Measurements from ENCODE around the gene DRG2.

The DRG2 gene

DNA sequence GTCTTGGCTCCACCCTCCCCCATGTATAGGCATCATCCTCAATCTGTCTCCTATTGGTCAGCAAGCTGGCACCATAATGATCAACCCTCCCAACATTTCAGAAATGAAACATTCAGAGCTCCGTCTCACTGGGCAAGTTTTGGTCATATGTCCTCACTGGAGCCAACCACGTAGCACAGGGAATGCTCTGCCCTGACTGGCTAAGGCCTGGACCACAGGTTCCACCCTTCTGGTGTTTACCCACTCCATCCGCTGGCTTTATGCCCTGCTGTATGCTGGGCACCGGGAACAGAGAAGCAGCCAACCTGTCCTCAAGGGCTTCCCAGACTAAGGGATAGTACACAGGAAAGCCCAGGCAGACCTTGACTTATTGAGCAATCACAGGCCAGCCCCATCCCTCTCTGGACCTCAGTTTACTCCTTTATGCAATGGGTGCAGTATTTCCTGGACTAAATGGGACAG, 41.3 kb downstream of the DRG2 start:
- POLR2A ChIA-PET, result interaction anchor here (1.6 kb wide), 1 partner anchor 54 kb away, joined by 4 read pairs; the partner anchor contains the start of gene ALKBH5
- TF ChIP-seq CTBP1 (IDR thresholded peaks at IDR 0.05; ENCODE audit: borderline replicate concordance) (no peak), NFRKB (IDR thresholded peaks at IDR 0.05) (no peak), SP1 (IDR thresholded peaks at IDR 0.05) (no peak), ZNF384 (IDR thresholded peaks at IDR 0.05) (no peak), FOXM1 (IDR thresholded peaks at IDR 0.05; ENCODE audit: borderline replicate concordance) (no peak), L3MBTL2 (conservative IDR thresholded peaks at IDR 0.05) (no peak), HDGF (IDR thresholded peaks at IDR 0.05; ENCODE audit: borderline replicate concordance) (no peak), SUZ12 (IDR thresholded peaks at IDR 0.05) (no peak)
- TF ChIP-seq, protein P1, sequence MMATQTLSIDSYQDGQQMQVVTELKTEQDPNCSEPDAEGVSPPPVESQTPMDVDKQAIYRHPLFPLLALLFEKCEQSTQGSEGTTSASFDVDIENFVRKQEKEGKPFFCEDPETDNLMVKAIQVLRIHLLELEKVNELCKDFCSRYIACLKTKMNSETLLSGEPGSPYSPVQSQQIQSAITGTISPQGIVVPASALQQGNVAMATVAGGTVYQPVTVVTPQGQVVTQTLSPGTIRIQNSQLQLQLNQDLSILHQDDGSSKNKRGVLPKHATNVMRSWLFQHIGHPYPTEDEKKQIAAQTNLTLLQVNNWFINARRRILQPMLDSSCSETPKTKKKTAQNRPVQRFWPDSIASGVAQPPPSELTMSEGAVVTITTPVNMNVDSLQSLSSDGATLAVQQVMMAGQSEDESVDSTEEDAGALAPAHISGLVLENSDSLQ (IDR thresholded peaks at IDR 0.05), result no peak
- no peak for DNase-seq (ENCODE audit: extremely low spot score)
- CTCF ChIA-PET, result interaction anchor here (0.9 to 1.0 kb wide), 2 partner anchors 10 to 15 kb away, joined by 3 to 9 read pairs; no protein-coding TSS in a partner anchor

DNA sequence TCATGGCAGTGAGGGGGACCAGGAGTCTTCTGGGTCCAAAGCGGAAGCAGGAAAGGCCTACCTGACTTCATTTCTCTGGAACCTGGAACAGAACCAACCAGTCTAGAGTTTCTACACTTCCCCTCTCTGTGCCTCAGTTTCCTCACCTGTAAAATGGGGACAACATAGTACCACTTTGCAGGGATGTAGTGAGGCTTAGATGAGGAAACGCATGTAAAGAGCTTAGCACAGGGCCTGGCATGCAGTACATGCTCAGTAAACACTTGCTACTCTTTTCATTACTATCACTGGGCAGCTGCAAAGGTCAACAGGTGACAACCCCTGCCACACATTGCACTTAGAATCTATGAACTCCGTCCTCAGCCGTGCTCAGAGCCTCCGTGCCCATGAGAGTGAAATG, 45.0 kb downstream of the DRG2 start:
- POLR2A ChIA-PET, result interaction anchor here (0.9 kb wide), 1 partner anchor 44 kb away, joined by 3 read pairs; no protein-coding TSS in a partner anchor
- CTCF ChIA-PET, result no interaction called here
- TF ChIP-seq BHLHE40 (IDR thresholded peaks at IDR 0.05; ENCODE audit: borderline replicate concordance) (no peak), SP1 (IDR thresholded peaks at IDR 0.05) (no peak), LEF1 (IDR thresholded peaks at IDR 0.05; ENCODE audit: borderline replicate concordance) (no peak), FOXK2 (IDR thresholded peaks at IDR 0.05) (no peak), ARNT (IDR thresholded peaks at IDR 0.05) (no peak), ELF4 (IDR thresholded peaks at IDR 0.05) (no peak), HDGF (IDR thresholded peaks at IDR 0.05; ENCODE audit: borderline replicate concordance) (no peak), SUZ12 (IDR thresholded peaks at IDR 0.05) (no peak), L3MBTL2 (conservative IDR thresholded peaks at IDR 0.05) (no peak), CTBP1 (IDR thresholded peaks at IDR 0.05; ENCODE audit: borderline replicate concordance) (no peak), FOXA1 (IDR thresholded peaks at IDR 0.05) (no peak), FOXM1 (IDR thresholded peaks at IDR 0.05; ENCODE audit: borderline replicate concordance) (no peak), NFRKB (IDR thresholded peaks at IDR 0.05) (no peak)
- TF ChIP-seq, protein P1 (IDR thresholded peaks at IDR 0.05), result no peak
- DNase-seq (ENCODE audit: extremely low spot score), result no peak

DNA sequence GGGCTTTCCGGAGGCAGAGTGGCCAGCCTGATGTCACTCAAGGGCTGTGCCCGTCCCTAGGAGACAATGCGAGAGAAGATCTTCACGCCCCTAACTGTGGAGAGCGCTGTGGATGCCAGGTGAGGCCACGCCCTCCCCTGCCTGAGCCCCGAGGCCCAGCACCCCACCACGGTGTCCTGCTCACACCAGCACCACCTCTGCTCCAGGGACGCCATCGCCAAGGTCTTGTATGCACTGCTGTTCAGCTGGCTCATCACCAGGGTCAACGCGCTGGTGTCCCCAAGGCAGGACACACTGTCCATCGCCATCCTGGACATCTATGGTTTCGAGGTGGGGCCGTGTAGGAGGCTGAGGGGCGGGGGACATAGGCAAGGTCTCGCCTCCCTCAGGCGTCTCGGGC, 48.6 kb downstream of the DRG2 start:
- POLR2A ChIA-PET, result no interaction called here
- DNase-seq (ENCODE audit: extremely low spot score), result no peak
- CTCF ChIA-PET, result no interaction called here
- TF ChIP-seq NFRKB (IDR thresholded peaks at IDR 0.05) (no peak), FOXK2 (IDR thresholded peaks at IDR 0.05) (no peak), L3MBTL2 (conservative IDR thresholded peaks at IDR 0.05) (no peak), FOXM1 (IDR thresholded peaks at IDR 0.05; ENCODE audit: borderline replicate concordance) (no peak), ZNF384 (IDR thresholded peaks at IDR 0.05) (no peak), TARDBP (IDR thresholded peaks at IDR 0.05) (no peak), FOXA1 (IDR thresholded peaks at IDR 0.05) (no peak), LEF1 (IDR thresholded peaks at IDR 0.05; ENCODE audit: borderline replicate concordance) (no peak), CTBP1 (IDR thresholded peaks at IDR 0.05; ENCODE audit: borderline replicate concordance) (no peak), ARNT (IDR thresholded peaks at IDR 0.05) (no peak), ELF4 (IDR thresholded peaks at IDR 0.05) (no peak), HDGF (IDR thresholded peaks at IDR 0.05; ENCODE audit: borderline replicate concordance) (no peak), SUZ12 (IDR thresholded peaks at IDR 0.05) (no peak), BHLHE40 (IDR thresholded peaks at IDR 0.05; ENCODE audit: borderline replicate concordance) (no peak), SP1 (IDR thresholded peaks at IDR 0.05) (no peak)
- TF ChIP-seq, protein P1 (IDR thresholded peaks at IDR 0.05), result no peak

DNA sequence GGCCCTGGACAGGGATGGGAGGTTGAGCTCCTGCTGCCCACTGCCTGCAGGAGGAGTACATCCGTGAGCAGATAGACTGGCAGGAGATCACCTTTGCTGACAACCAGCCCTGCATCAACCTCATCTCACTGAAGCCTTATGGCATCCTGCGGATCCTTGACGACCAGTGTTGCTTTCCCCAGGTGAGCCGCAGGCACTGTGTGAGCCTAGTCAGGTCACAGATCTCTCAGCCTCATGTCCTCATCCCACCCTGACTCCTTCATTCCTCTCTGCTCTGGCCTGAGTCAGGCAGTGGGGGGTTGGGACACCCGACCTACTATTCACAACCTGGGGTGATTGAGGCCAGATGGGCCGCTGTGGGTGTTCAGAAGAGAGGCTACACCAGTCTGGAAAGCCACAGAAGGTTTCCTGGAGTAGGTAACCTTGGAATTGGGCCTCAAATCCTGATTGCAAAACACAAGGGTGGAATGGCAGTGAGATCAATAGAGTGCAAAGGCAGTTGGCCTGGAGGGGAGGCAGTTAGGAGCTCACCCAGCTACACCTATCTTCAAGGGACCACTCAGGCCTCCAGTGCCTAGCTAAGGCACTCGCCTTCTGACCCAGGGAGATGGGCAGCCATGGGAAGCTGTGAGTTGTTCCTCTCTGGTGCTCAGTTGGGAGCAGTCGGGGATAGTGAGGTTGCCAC, 50.5 kb downstream of the DRG2 start:
- no peak for DNase-seq (ENCODE audit: extremely low spot score)
- CTCF ChIA-PET, result interaction anchor here (0.9 kb wide), 1 partner anchor 10 kb away, joined by 3 read pairs; no protein-coding TSS in a partner anchor
- TF ChIP-seq ZNF384 (IDR thresholded peaks at IDR 0.05), result no peak
- no peak for TF ChIP-seq LEF1 (IDR thresholded peaks at IDR 0.05; ENCODE audit: borderline replicate concordance)
- TF ChIP-seq SP1 (IDR thresholded peaks at IDR 0.05), result no peak
- TF ChIP-seq CTBP1 (IDR thresholded peaks at IDR 0.05; ENCODE audit: borderline replicate concordance), result no peak
- no peak for TF ChIP-seq ELF4 (IDR thresholded peaks at IDR 0.05)
- TF ChIP-seq NFRKB (IDR thresholded peaks at IDR 0.05), result no peak
- TF ChIP-seq L3MBTL2 (conservative IDR thresholded peaks at IDR 0.05), result no peak
- no peak for TF ChIP-seq BHLHE40 (IDR thresholded peaks at IDR 0.05; ENCODE audit: borderline replicate concordance)
- TF ChIP-seq ARNT (IDR thresholded peaks at IDR 0.05), result no peak
- no peak for TF ChIP-seq SUZ12 (IDR thresholded peaks at IDR 0.05)
- no peak for TF ChIP-seq FOXA1 (IDR thresholded peaks at IDR 0.05)
- TF ChIP-seq, protein P1 (IDR thresholded peaks at IDR 0.05), result no peak
- TF ChIP-seq TARDBP (IDR thresholded peaks at IDR 0.05), result no peak
- TF ChIP-seq FOXM1 (IDR thresholded peaks at IDR 0.05; ENCODE audit: borderline replicate concordance), result no peak
- POLR2A ChIA-PET, result interaction anchor here (1.5 to 3.0 kb wide), 2 partner anchors 12 to 45 kb away, joined by 8 to 14 read pairs; partner anchors contain the start of gene ALKBH5

DNA sequence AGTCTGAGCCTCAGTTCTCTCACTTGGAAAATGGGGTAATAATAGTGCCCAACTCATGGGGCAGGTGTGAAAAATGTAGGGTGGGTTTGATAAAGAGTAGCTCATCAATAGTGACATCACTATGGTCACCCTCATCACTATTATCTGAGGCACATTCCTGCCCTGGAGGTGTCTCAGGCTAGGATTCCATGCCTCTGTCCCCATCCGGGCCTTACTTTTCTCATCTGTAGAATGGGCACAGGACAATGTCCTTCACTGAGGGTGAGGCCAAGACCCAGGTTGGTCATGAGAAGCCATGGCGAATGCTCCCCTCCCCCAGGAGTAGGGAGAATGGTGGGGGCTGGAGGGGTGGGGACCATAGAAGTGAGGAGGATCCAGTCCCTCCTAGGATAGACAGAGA, 51.3 kb downstream of the DRG2 start:
- DNase-seq (ENCODE audit: extremely low spot score), result no peak
- CTCF ChIA-PET, result interaction anchor here (0.9 kb wide), 1 partner anchor 11 kb away, joined by 3 read pairs; no protein-coding TSS in a partner anchor
- TF ChIP-seq ARNT (IDR thresholded peaks at IDR 0.05) (no peak), SUZ12 (IDR thresholded peaks at IDR 0.05) (no peak), FOXA1 (IDR thresholded peaks at IDR 0.05) (no peak), NFRKB (IDR thresholded peaks at IDR 0.05) (no peak), LEF1 (IDR thresholded peaks at IDR 0.05; ENCODE audit: borderline replicate concordance) (no peak), L3MBTL2 (conservative IDR thresholded peaks at IDR 0.05) (no peak)
- POLR2A ChIA-PET, result interaction anchor here (1.5 to 3.0 kb wide), 2 partner anchors 11 to 44 kb away, joined by 8 to 14 read pairs; partner anchors contain the start of gene ALKBH5

Data from HEK293T (cell line).